ENCODE results near the gene CDON.

The CDON gene

GRCh38 chr11:125942771-125943428, 119.8 kb downstream of the CDON start:
- no peak for DNase-seq

GRCh38 chr11:125941619-125942611, 120.8 kb downstream of the CDON start:
- DNase-seq: no peak

DNA sequence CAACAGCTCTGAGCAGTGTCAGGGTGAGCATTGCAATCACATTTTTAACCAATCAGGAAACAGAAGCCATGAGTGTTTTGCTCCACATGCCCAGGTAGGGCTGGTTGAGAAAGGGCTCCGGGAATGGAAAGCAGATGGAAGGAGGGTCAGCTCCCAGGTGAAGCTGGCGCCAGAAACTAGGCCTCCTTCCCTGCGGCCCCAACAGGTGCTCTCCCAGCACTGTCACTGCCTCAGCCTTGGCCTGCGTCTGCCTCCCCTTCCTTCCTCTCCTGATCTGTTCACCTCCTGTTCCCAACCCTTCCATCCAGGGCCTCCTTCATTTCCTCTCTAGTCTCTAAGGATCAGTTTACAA, 121.4 kb downstream of the CDON start:
- no peak for DNase-seq

DNA sequence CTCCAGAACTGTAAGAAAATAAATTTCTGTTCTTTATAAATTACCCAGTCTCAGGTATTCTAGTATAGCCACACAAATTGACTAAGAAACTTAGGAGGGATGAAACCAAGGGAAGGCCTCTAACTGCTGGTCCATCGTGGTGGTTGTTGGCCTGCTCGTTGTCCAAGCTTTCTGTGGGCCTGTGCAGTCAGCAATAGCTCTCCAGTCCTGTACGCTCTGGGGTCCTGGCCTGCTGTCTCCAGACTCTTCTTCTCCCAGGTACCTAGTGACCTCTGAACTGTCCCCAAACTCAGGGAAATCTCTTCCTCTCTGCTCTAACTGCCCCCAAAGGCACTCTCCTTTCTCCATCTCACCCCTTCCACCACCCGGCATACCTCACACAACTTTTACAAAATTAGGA, 122.5 kb downstream of the CDON start:
- DNase-seq: no peak

GRCh38 chr11:125939081-125939521, 123.6 kb downstream of the CDON start:
- DNase-seq: no peak

DNA sequence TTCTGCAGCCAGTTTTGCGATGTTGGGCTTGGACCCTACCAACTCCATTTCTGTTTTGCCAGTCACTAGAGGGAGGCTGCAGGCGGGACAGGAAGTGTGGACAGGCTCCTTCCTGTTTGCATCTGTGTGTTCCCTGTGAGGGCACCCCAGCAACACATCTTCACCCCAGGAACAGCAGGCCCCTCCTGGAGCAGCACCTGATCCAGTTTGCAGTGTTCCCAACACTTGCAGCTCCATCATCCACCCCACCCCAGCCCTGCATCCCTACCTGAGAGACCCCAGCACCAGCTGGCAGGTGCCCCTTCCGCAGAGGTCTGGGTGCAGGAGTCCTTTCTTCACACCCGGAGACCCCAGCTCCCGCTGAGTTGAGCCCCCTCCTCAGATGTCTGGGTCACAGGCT, 124.2 kb downstream of the CDON start:
- no peak for DNase-seq

DNA sequence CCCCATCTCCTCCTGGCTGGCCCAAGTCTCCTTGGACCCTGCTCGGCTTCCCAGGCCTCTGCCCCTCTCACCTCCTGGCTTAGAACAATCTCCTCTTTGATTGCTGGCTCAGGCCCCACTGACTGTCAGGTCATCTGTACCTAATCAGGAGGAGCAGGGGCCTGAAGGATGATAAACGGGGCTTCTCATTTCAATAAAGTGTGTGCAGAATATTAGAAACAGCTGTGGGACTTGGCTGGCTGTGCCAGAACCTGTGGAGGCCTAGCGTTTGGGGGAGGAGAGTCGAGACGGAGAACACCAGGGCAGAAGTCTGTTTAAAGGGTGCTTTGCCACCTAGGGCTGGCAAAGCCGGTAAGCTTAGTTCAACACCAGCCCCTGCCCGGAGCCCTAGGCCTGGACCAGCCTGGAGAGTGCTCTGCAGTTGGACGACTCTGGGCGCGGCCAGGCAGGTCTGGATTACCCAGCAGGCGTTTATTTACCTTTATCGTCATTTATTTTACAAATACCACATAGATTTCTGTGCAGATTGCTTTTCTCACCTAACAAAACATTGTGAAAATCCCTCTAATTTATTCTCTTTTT, 127.0 kb downstream of the CDON start:
- DNase-seq: no peak

- no peak for DNase-seq
These were observed 127.6 kb downstream of the CDON start for GRCh38 chr11:125935056-125935455.

DNA sequence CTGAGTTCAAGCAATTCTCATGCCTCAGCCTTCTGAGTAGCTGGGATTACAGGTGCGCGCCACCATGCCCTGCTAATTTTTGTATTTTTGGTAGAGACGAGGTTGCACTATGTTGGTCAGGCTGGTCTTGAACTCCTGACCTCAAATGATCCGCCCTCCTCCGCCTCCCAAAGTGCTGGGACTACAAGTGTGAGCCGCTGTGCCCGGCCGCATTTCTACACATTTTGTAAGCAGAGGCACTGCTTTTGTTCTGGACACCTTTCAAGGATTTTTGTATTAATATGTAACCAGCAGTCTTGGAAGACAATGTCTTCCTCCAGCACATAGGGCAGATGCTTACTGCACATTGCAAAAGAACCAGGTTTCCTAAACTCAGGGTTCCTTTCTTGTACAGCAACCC, 128.2 kb downstream of the CDON start:
- no peak for DNase-seq

DNA sequence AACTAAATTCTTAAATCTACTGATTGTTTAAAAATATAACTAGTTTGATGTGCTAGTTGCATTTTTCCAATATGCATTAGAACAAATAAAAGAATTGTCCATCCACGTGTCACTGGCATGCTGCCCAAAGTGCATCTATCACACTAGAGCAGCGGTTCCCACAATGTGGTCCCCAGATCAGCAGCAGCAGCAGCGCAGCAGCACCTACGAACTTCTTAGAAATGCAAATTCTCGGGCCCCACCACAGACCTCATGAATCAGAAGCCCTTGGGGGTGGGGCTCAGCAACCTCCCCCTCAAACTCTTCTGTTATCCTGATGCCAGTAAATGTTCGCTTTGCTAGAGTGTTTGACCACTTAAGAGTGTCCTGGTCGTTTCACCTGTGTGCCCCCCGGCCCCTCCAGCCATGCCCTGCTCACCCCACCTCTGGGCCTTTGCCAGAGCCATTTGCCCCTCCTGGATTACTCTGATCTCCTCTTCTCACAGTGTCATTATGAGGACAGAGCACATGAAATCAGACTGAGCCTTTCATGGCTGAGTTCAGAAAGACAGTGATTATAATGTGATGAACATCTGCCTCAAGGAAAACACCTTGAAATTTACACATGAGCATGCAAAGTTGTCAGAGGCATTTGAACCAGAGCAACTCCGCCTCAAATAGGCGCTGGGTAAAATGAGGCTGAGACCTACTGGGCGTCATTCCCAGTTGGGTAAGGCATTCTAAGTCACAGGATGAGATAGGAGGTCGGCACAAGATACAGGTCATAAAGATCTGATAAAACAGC, 129.4 kb downstream of the CDON start:
- no peak for DNase-seq

DNA sequence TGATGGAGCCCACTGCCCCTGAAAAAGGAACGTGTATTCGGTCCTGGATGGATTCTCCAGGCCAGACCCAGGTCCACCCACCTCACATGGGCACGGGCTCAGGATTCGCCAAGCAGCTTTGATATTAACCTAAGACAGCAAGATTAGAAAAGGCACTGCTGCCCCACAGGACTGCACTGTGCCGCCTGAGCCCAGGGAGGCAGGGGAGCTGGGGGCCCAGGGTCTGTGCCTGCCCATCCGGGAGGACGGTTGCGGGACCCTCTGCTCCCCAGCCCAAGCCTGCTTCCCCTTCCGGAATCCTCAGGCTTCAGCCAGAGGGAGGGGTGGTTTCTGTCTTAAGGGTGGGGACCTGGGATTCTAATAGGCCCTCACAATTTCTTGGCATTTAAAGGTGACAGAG, 130.4 kb downstream of the CDON start:
- DNase-seq: no peak

DNA sequence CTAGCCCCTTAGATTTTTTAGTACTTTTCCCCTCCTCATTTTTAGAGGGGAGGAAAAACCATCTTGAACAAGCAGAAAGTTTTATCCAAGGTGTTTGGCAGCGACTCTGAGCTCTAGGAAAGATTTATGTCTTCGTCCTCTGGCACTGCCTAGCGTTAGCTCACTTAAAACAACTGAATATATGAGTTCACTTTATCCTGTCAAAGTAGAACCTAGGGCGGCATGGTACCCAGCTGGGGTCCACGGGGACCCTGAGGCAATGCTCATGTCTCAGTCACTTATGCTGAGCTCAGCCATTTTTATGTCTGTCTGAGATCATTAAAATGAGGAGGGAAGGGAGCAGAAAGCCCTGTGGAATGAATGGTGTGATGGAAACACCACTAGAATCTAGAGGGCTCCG, 131.0 kb downstream of the CDON start:
- no peak for DNase-seq

GRCh38 chr11:125931116-125931515, 131.6 kb downstream of the CDON start:
- DNase-seq: no peak

DNA sequence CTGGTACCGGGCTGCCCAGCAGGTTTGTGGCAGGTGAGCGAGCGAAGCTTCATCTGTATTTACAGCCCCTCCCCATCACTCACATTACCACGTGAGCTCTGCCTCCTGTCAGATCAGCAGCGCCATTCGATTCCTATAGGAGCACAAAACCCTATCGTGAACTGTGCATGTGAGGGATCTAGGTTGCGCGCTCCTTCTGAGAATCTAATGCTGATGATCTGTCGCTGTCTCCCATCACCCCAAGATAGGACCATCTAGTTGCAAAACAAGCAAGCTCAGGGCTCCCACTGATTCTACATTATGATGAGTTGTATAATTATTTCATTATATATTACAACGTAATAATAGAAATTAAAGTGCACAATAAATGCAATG, 132.6 kb downstream of the CDON start:
- no peak for DNase-seq

DNA sequence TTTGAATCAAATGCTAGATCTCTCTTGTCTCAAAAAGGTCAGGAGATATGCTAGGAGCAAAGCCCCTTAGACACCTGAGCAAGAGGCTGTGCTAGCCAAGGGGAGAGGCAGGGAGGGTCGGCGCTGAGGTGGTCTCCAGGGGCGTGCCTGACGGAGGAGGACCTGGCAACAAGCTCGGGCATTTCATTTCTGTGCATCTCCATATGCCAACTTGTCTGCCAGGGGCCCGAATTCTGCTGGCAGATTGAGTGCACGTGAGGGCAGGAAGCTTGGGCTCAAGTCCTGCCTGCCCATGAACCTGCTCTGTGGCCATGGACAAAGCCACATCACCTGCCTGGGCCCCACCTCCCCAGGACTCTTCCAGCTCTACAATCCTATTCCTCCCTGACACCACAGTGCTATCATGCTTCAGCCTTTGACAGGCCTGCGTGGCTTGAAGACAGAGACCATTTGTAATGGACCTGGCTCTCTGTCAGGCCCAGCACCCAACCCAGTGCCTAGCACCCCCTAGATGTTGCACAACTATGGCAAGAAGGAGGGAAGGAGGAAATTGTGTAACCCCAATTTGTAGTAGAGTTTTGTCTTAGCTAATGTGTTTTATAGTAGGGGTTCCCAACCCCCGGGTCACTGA, 133.1 kb downstream of the CDON start:
- no peak for DNase-seq

DNA sequence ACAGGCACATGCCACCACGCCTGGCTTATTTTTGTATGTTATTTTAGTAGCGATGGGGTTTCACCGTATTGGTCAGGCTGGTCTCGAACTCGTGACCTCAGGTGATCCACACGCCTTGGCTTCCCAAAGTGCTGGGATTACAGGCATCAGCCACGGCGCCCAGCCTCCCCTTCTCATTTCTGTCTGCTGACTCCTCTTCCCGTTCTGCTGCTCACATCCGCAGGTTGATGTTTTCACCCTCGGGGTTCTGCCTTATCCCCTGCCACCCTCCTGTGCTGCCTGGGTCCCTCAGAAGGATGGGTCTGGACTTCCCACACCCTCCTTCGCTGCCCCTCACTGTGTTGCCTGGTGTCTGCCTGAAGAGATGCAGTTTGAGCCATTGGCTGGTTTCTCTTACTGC, 136.0 kb downstream of the CDON start:
- no peak for DNase-seq

DNA sequence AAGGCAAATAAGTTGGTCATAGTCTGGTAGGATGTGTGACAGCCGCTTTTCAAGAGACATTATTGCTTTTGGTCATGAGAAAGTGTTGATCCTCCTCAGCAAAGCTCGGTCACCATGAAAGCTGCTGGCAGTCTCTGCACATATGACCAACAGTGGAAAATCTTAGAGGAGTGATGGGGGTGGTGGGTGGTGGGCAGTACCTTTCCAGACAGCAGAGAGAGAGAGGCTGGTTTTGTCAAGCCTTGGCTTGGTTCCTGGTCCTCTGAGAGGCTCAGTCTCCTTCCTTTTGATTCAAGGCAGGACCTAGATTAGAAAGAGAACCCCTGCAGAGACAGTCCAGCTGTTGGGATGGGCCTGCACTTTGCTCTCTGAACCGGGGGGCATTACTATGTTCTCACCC, 136.9 kb downstream of the CDON start:
- no peak for DNase-seq

DNA sequence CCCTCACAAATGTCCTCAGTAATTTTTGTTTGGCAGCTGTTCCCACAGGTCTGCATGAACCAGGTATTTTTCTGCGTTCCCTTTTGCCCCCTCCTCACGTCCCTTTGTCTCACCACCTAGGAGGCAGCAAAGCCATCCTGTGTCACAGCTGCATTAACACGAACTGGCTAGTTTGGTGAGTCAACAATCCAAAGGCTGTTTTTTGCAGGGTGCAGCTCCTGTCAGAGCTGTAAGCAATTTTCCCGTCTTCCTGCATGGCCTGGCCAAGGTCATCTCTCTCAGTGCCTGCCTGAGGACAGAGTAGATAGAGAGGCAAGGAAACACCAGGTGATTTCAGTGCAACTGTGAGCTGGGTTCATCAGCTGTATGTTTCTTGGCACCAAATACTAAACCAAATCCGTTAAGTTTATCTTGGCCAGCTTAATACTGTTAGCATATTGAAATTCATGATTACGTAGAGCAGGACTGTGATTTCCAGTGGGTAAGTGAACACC, 137.4 kb downstream of the CDON start:
- DNase-seq: no peak

- no peak for DNase-seq
These were observed 138.2 kb downstream of the CDON start for GRCh38 chr11:125924384-125925007.

DNA sequence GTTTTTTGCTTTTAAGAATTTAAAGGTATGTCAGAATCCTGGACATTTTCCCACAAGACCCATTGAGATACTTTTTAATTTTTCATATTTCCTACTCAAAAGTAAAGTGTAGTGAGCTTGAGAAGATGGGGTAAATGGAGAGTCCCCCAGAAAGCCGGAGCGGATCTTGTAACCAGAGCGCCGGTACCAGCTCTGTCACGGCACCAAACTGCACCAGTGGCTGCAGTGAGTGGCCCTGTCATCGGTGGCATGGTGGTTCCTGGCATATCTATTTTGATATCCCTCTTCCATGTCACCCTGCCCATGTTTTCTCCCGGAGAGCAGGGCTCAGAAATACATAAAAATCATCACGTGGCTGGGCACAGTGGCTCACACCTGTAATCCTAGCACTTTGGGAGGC, 139.0 kb downstream of the CDON start:
- no peak for DNase-seq

DNA sequence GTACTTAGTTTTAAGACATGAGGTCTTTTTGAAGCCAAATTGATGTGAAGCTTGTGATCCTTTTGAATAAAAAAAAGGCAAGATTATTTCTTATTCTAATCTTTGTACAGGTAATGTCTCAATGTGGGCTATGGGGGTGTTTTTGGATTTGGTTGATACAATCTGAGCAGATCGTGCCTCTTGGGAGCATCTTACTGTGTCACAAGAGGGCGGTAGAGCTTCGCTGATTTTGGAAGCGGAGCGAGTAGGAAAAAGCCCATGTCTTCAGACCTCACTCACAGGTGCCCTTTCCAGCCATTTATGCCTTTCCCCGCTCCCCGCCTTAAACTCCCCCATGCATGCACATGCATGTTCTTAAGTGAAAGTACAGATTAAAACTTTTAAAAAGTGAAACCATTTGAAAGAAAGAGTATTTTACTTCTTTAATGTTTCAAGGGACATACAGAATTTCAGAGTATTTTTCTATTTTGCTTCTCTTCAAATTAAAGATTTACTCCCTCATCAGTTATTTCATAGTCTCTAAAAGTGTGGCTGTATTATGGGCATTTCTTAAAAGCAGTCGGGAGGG, 139.6 kb downstream of the CDON start:
- peak; percentile 46 for DNase-seq

- DNase-seq: no peak
These were observed 140.5 kb downstream of the CDON start for GRCh38 chr11:125922156-125922555.
